Kidney tubule cell (primary cell): Measurements from ENCODE around the gene TMEM72.
A peak's percentile ranks its signal among the peaks of the same experiment; 100 is the strongest.

ENCODE experiments used
- DNase-seq: peaks from one replicate; pipeline ENCODE4 v3.0.0-alpha.2; 2018; ENCODE audit warnings: low spot score

The TMEM72 gene

GRCh38 chr10:44934416-44935200 lies 23.5 kb downstream of the TMEM72 start:
- DNase-seq, result peak; percentile 72

DNA sequence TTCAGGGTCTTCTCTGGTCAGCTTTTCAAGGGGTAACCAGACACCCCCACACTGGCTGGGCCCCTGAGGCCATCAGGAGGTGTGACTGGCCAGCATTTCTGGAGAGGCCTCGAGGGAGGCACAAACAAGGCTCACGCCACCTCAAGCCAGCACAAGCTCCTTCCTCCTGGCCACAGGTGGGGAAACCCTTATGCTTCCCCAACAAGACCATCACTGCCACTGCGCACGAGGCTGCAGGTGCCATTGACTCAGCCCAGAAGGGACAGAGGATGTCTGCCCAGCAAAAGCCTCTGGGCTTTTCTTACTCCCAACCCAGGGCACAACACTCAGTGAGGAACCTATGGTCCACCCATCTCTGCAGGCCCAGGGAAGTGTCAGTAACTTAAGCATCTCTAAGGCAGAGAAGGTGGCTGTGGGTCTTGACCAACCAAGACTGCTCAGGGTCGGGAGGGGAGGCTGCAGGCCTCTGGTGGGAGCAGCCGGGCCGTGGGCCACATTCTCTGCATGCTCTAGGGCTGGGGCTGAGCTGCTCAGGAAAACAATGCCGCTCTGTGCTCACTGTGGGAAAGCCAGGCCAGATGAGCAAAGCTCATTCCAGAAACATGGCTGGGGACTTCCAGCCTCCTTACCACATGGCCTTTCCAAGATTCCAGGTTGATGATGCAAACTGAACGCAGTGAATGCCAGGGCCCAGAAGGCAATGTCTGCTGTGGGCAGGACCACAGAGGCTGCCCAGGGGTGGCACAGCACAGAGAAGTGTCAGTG lies 24.2 kb downstream of the TMEM72 start:
- peak; percentile 98 for DNase-seq

GRCh38 chr10:44935966-44936295 lies 24.8 kb downstream of the TMEM72 start:
- DNase-seq, result no peak

DNA sequence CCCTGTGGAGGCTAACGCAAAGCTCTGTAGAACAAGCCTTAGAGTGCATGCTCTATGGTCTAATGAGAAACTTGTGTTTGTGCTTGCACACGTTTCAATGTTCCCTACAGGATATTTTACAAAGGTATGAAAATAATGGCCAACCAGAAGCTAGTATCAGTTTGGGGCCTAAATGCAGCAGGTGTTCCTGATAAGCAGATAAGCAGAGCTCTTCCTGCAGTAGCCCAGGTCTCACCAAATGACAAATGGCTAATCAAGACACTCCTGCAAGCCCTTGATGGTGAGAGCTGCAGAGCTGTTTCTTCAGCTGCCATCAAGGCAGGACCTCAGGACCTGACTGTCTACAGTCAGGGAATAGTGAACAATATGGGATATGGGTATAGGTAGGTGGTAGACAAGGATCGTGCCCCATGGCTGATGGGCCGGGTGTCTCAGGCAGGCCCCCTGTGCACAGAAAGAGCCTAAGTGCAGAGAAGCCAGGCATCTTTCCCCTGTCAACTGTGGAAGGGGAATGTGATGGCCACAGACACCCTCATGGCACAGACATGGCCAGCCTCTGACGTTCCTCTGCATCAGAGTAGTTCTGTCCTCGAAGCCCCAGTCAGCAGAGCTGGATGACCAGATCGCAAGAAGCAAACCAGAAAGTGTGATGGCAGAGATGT lies 25.3 kb downstream of the TMEM72 start:
- DNase-seq, result no peak

GRCh38 chr10:44937196-44938005 lies 26.3 kb downstream of the TMEM72 start:
- DNase-seq, result peak; percentile 62

GRCh38 chr10:44938956-44939355 lies 27.8 kb downstream of the TMEM72 start:
- no peak for DNase-seq

DNA sequence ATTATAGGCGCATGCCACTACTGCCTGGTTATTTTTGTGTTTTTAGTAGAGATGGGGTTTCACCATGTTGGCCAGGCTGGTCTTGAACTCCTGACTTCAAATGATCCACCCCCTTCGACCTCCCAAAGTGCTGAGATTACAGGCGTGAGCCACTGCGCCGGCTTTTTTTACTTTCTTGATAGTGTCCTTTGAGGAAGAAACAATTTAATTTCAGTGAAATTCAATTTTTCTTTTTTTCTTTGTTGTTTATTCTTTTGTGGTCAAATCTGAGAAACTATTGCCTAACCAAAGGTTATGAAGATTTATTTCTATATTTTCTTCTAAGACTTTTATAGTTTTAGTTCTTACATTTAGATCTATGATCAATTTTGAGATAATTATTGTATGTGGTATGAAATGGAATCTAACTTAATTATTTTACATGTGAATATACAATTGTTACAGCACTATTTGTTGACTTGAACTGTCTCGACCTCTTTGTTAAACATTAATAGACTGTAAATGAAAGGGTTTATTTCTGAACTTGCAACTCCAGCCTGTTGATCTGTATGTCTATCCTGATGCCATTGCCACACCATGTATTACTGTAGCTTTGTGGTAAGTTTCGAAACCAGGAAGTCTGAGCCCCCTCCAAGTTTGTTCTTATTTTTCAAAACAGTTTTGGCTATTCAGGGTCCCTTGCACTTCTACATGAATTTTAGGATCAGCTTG lies 28.7 kb downstream of the TMEM72 start:
- peak; percentile 53 for DNase-seq

DNA sequence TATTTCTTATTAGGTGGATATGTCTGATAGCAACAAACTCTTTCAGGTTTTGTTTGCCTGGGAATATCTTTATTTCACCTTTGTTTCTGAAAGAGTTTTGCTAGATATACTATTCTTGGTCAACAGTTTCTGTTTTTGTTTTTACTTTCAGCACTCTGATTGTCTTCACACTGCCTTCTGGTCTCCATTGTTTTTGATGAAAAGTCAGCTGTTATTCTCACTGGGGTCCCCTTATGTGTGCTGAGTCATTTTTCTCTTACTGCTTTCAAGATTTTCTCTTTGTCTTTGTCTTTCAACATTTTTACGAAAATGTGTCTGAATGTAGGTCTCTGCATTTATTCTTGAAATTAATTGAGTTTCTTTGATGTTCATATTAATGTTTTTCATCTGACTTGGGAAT lies 33.2 kb downstream of the TMEM72 start:
- no peak for DNase-seq

GRCh38 chr10:44946205-44946604 lies 35.1 kb downstream of the TMEM72 start:
- peak; percentile 82 for DNase-seq

DNA sequence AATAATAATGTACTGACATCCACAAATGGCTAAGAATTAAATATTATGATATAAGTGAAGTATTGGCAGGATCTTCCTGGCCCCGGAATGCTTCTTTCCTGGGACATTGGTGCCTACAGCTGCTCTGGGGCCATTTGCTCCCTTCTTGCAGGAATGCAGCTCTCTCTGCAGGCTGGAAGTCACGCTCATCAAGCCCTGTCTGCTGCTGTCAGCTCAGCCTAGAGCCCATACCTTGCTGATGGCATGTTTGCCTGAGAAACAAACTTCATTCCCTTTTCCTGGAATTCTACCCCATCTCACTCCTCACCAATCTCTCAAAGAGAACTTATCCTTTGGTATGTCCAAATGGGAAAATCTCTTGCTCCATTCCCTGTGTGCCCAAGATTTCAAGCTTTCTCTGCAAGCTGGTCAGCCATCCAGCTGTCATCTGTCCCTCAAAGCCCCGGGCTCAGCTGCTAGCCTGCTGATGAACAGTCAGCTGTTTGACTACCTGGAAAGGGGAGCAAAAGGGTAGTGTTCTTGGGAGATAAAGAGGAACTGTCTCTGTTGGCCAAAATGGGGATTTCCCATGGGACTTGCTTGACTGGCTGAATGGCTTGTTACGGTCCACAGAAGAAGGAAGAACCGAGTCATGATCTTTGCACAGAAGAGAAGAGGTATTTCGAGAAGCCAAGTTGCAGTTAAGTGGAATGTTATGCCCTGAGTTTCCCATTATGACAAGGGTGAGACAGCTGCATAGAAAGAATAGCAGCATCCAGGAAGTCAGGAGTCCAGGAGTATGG lies 36.4 kb downstream of the TMEM72 start:
- DNase-seq, result peak; percentile 96

GRCh38 chr10:44948642-44949041 lies 37.5 kb downstream of the TMEM72 start:
- no peak for DNase-seq

DNA sequence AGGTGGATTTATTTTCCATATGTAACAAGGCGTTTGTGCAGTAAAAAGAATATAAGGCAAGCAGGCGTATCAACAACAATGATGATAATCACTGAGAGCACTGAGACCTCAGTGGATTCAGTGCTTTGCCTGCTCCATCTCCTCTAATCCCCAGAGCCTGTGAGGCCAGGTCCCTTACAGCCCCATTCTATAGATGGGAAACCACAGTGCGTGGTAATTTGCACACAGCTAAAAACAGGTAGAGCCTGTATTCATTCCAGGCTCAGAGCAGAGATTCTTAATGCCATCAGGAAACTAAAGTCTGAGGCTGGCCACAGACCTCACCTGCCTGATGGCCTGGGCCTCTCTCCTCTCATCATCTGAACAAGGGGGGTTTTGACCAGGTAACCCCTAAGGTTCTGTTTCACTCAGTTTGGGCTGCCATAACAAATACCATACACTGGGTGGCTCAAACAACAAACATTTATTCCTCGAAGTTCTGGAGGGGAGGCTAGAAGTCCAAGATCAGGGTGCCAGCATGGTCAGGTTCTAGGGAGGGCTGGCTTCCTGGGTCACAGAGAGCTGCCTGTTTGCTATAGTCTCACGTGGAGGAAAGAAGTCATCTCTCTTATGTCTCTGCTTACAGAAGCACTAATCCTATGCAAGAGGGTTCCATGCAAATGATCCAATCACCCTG lies 38.1 kb downstream of the TMEM72 start:
- DNase-seq, result no peak

DNA sequence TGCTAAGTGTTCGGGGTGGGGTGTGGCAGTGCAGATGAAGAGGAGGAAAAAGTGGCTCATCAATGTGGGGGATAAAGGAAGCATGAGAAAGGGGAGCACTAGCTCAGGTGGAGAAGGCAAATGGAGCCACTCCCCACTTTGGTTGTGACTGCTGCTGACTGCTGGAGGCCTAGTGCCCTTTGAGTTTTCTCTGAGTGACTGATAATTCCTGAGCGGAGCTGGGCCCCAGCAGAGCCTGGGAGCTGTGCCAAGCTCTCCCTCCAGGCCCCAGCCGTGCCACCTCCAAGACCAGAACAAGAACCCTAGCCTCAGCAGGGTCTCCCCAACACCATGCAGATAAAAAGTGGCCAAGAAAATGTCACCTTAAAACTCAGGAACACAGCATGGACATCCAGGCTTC lies 38.8 kb downstream of the TMEM72 start:
- no peak for DNase-seq

DNA sequence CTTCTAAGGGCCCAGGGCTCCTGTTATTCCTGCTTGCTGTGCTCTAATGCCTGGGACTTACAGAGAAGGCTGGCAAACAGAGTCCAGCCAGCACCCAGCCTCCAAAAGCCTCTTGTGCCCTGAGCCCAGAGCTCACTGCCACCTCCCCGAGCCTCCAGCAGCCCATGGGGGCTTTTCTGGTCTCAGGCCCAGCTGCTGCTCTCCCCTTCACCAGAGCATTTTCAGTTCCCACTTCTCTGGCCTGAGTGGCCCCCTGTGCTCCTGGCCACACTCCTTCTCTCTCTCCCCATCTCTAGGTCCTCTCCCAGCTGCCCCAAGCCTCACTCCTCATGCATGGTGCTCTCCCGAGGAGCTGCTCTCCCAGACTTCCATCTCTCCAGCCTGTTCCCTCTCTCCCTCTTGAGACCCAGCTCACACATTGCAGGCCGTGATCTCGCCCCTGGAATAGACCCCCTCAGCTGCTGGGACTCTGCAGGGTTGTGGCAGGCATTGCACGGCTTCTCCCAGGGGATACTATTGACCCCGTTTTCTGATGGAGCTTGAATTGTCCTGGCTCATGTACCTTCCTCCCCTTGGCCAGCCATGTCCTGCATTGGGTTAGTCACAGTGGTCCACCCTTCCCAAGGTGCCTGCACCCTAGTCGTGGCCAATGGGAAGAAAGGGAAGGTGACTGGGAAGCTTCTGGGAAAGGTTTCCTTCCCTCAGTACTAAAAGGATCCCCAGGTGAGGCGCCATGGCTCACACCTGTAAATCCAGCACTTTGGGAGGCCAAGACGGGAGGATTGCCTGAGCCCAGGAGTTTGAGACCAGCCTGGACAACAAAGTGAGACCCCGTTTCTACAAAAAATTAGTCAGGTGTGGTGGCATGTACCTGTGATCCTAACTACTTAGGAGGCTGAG lies 39.4 kb downstream of the TMEM72 start:
- DNase-seq, result no peak

- no peak for DNase-seq
These were observed 40.6 kb downstream of the TMEM72 start for GRCh38 chr10:44951576-44952226.

DNA sequence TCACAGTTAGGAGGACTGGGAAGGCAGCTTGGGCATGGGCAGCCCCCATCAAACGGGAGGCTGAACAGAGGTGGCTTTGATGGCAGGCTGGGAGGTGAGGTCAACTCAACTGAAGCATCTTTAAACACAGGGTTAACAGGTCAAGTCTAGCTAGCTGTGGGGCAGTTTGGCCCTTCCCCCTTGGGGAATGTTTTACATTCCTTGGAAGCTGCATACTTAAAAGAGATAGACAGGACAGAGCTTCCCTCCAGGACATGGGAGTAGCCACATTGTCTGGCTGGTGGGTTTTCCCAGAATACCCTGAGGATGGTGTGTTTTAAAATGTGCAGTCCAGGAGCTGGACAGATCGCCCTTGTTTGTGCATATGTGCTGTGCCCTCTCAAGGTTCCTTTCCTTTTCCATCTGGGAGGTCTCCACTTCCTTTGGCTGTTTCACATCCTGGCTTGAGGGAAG lies 41.7 kb downstream of the TMEM72 start:
- DNase-seq, result peak; percentile 73

GRCh38 chr10:44954042-44954441 lies 42.9 kb downstream of the TMEM72 start:
- DNase-seq, result no peak

DNA sequence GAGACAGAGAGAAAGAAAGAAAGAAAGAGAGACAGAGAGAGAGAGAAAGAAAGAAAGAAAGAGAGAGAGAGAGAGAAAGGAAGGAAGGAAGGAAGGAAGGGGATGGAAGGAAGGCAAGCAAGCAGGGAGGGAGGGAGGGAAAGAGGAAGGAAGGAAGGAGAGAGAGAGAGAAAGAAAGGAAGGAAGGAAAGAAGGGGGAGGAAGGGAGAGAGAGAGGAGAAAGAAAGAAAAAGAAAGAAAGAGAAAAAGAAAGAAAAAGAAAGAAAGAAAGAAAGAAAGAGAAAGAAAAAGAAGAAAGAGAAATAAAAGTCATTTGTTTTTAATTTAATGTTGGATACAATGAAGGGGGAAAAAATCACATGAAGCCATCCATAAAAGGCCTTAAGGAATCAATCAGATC lies 43.8 kb downstream of the TMEM72 start:
- no peak for DNase-seq
